VCaP (cell line): ENCODE data around the gene ANKRD9.
"Not testable (repeated sequence)": the region's sequence is repeated elsewhere in the genome, so short reads cannot be mapped to it uniquely, and the experiment has no call there.

Experiments
- H3K27ac ChIP-seq: fragments of 450-650 bp; 2 replicates; pipeline ENCODE4 v1.5.1; 2017
- CTCF ChIP-seq: fragments of 450-650 bp; conservative IDR thresholded peaks from 2 replicates; pipeline ENCODE4 v1.5.1; 2017; ENCODE audit warnings: mild to moderate bottlenecking, moderate library complexity

Gene ANKRD9

GRCh38 chr14:102509746-102510615 is at the start of gene ANKRD9:
TSS of gene ANKRD9 (minus strand) at chr14:102509776. CDS start at chr14:102507889, 1,887 bp downstream.
- no peak for TF ChIP-seq CTCF
- H3K27ac ChIP-seq, result peak within 1 kb of the TSS; percentile 76

- no peak for TF ChIP-seq CTCF
- H3K27ac ChIP-seq, result no peak overlapping the region
Observed at GRCh38 chr14:102558556-102558955, 49.0 kb upstream of the ANKRD9 start.

- no peak for TF ChIP-seq CTCF
- no peak overlapping the region for H3K27ac ChIP-seq
Observed at GRCh38 chr14:102557434-102558226, 48.1 kb upstream of the ANKRD9 start.

GRCh38 chr14:102556098-102556677 is 46.6 kb upstream of the ANKRD9 start:
- no peak overlapping the region for H3K27ac ChIP-seq
- TF ChIP-seq CTCF, result no peak

GRCh38 chr14:102554821-102555819 is 45.5 kb upstream of the ANKRD9 start:
- H3K27ac ChIP-seq, result no peak overlapping the region
- TF ChIP-seq CTCF, result no peak

GRCh38 chr14:102551995-102552705 is 42.6 kb upstream of the ANKRD9 start:
- no peak overlapping the region for H3K27ac ChIP-seq
- TF ChIP-seq CTCF, result no peak

GRCh38 chr14:102550927-102551401 is 41.4 kb upstream of the ANKRD9 start:
- H3K27ac ChIP-seq, result not testable (repeated sequence)
